GM18502 (cell line): ENCODE data around the gene XRCC3.

Experiments
- ATAC-seq: cut with Tn5 transposase; IDR thresholded peaks from one replicate; pipeline ENCODE4 v1.9.1; 2021; ENCODE audit warnings: mild to moderate bottlenecking; ENCODE audit not compliant: unreplicated experiment, poor library complexity

XRCC3 gene

GRCh38 chr14:103715052-103716000 is at the start of gene XRCC3, which contains the start of gene ZFYVE21:
Gene XRCC3 (minus strand): TSS chr14:103715451. CDS start chr14:103711087, 4,364 bp downstream.
Gene ZFYVE21 (plus strand): TSS chr14:103715810. CDS start chr14:103715842, 32 bp downstream.
- peak; percentile 92 for ATAC-seq

- peak; percentile 62 for ATAC-seq
Observed at GRCh38 chr14:103763730-103764488, 48.7 kb upstream of the XRCC3 start.

- ATAC-seq = no peak
Observed at GRCh38 chr14:103762541-103762940, 47.3 kb upstream of the XRCC3 start.

- ATAC-seq = no peak
Observed at GRCh38 chr14:103762036-103762435, 46.8 kb upstream of the XRCC3 start.

GRCh38 chr14:103758059-103758776 is 43.0 kb upstream of the XRCC3 start:
- no peak for ATAC-seq

- ATAC-seq = no peak
Observed at GRCh38 chr14:103755060-103755459, 39.8 kb upstream of the XRCC3 start.

- no peak for ATAC-seq
Observed at GRCh38 chr14:103753774-103754173, 38.5 kb upstream of the XRCC3 start.

- no peak for ATAC-seq
Observed at GRCh38 chr14:103749860-103750259, 34.6 kb upstream of the XRCC3 start.

- no peak for ATAC-seq
Observed at GRCh38 chr14:103749452-103749851, 34.2 kb upstream of the XRCC3 start.

- ATAC-seq = no peak
Observed at GRCh38 chr14:103748534-103748857, 33.2 kb upstream of the XRCC3 start.

- no peak for ATAC-seq
Observed at GRCh38 chr14:103746701-103747100, 31.4 kb upstream of the XRCC3 start.

- ATAC-seq = no peak
Observed at GRCh38 chr14:103745424-103745823, 30.2 kb upstream of the XRCC3 start.

- ATAC-seq = no peak
Observed at GRCh38 chr14:103744621-103745395, 29.6 kb upstream of the XRCC3 start.

- no peak for ATAC-seq
Observed at GRCh38 chr14:103743691-103744090, 28.4 kb upstream of the XRCC3 start.

GRCh38 chr14:103742499-103743255 is 27.4 kb upstream of the XRCC3 start:
- no peak for ATAC-seq

- no peak for ATAC-seq
Observed at GRCh38 chr14:103741876-103742275, 26.6 kb upstream of the XRCC3 start.

- ATAC-seq = no peak
Observed at GRCh38 chr14:103740991-103741689, 25.9 kb upstream of the XRCC3 start.

GRCh38 chr14:103739793-103740501 is 24.7 kb upstream of the XRCC3 start:
- ATAC-seq = no peak
